Keratinocyte (primary cell): ENCODE measurements around the gene AP3S1. TPM values are rescaled to one million over a fixed set of nuclear protein-coding genes. Genes with fewer than 3 reads are reported as not detected.
"Not testable (repeated sequence)": the region's sequence is repeated elsewhere in the genome, so short reads cannot be mapped to it uniquely, and the experiment has no call there.

Experiments used
- DNase-seq: peaks from one replicate; pipeline ENCODE4 v3.0.0-alpha.2; 2011; ENCODE audit warnings: low read depth, missing footprints, low spot score
- FAIRE-seq: peaks from 2 replicates; lab custom pipeline; 2011; peaks lifted over from hg19 to GRCh38; lab: Jason Lieb, UNC
- H2AFZ ChIP-seq: 2 replicates; pipeline ENCODE4 v1.6.0; 2012; ENCODE audit warnings: low read length, control low read depth, inconsistent platforms; ENCODE audit not compliant: control insufficient read depth
- H3K27ac ChIP-seq: 2 replicates; pipeline ENCODE4 v1.5.1; 2011; ENCODE audit warnings: low read length; ENCODE audit not compliant: control insufficient read depth, insufficient read depth
- H3K27me3 ChIP-seq: 3 replicates; pipeline ENCODE4 v1.6.0; 2011; ENCODE audit warnings: low read length; ENCODE audit not compliant: control insufficient read depth, insufficient read depth; ENCODE audit errors: extremely low read depth
- H3K36me3 ChIP-seq, 2 experiments: 2 replicates in 1 of 2; 3 replicates in 1 of 2; pipeline ENCODE4 v1.5.1; 2011; ENCODE audit warnings: low read length in 2 of 2, mild to moderate bottlenecking in 1 of 2; ENCODE audit not compliant: control insufficient read depth in 2 of 2, insufficient read depth in 2 of 2; ENCODE audit errors: extremely low read depth in 1 of 2
- H3K4me1 ChIP-seq: 3 replicates; pipeline ENCODE4 v1.5.1; 2011; ENCODE audit warnings: low read length; ENCODE audit not compliant: control insufficient read depth, insufficient read depth; ENCODE audit errors: extremely low read depth
- H3K4me2 ChIP-seq: 3 replicates; pipeline ENCODE4 v1.6.0; 2011; ENCODE audit warnings: low read depth, low read length; ENCODE audit not compliant: control insufficient read depth, insufficient read depth; ENCODE audit errors: extremely low read depth
- H3K4me3 ChIP-seq, 3 experiments: fragments of 200-600 bp in 1 of 3; sonication (generic) in 1 of 3; 2 replicates in 2 of 3; 3 replicates in 1 of 3; pipeline ENCODE4 v1.5.1; 2011 to 2016; ENCODE audit warnings: low read length in 3 of 3, mild to moderate bottlenecking in 3 of 3, control low read depth in 2 of 3, inconsistent platforms in 1 of 3, low read depth in 1 of 3, mixed read lengths in 1 of 3, mixed run types in 1 of 3, moderate library complexity in 1 of 3; ENCODE audit not compliant: control insufficient read depth in 2 of 3, insufficient read depth in 2 of 3; ENCODE audit errors: extremely low read depth in 1 of 3
- H3K79me2 ChIP-seq: 2 replicates; pipeline ENCODE4 v1.6.0; 2012; ENCODE audit warnings: low read length; ENCODE audit not compliant: control insufficient read depth, insufficient read depth
- H3K9ac ChIP-seq: 3 replicates; pipeline ENCODE4 v1.6.0; 2011; ENCODE audit warnings: low read length; ENCODE audit not compliant: control insufficient read depth, insufficient read depth; ENCODE audit errors: extremely low read depth
- H3K9me1 ChIP-seq: 3 replicates; pipeline ENCODE4 v1.6.0; 2011; ENCODE audit warnings: low read length; ENCODE audit not compliant: control insufficient read depth, insufficient read depth; ENCODE audit errors: extremely low read depth
- H3K9me3 ChIP-seq: 2 replicates; pipeline ENCODE4 v1.5.1; 2012; ENCODE audit warnings: low read depth, low read length; ENCODE audit not compliant: control insufficient read depth
- H4K20me1 ChIP-seq: 3 replicates; pipeline ENCODE4 v1.6.0; 2011; ENCODE audit warnings: low read length; ENCODE audit not compliant: control insufficient read depth, insufficient read depth; ENCODE audit errors: extremely low read depth
- EZH2 ChIP-seq: IDR thresholded peaks from one replicate; pipeline ENCODE4 v1.6.1; 2012; ENCODE audit warnings: inconsistent platforms, mild to moderate bottlenecking, low read length, moderate library complexity
- dilution Hi-C: fragments of 300-500 bp; cut with MboI; formaldehyde crosslinking; loops from one replicate; pipeline ENCODE4 v1.7.0; 2020; ENCODE audit warnings: low sequenced_read_pairs; ENCODE audit not compliant: extremely low pct_ligation_motif_present
- polyA plus RNA-seq, 5 experiments: library from polyadenylated mRNA; depleted of rRNA in 3 of 5; stranded (reverse) in 3 of 5; stranded (forward) in 1 of 5; unstranded in 1 of 5; fragments of >200 nt; gene quantifications; 1 replicate in 1 of 5; 2 replicates in 3 of 5; 3 replicates in 1 of 5; pipeline versions ENCODE4 v1.2.1 to v1.2.3, GENCODE V29; 2011 to 2012; ENCODE audit warnings: missing spikeins in 2 of 5, low read depth in 1 of 5, low replicate concordance in 1 of 5
- TF ChIP-seq, protein P1 (sequence below), 3 experiments: IDR thresholded peaks in 1 of 3; conservative IDR thresholded peaks in 1 of 3; optimal IDR thresholded peaks in 1 of 3; 2 replicates in 2 of 3; 3 replicates in 1 of 3; pipeline versions ENCODE3 to v1.5.1; 2011; ENCODE audit warnings: low read length in 3 of 3, mild to moderate bottlenecking in 3 of 3, moderate library complexity in 2 of 3, control low read depth in 1 of 3, inconsistent platforms in 1 of 3; ENCODE audit not compliant: insufficient read depth in 2 of 3; ENCODE audit errors: extremely low read depth in 1 of 3

AP3S1 gene
- polyA plus RNA-seq, 1 donor (not counting 4 experiments of a cell fraction or from before 2014, with no cell fraction given) = 153 TPM

DNA sequence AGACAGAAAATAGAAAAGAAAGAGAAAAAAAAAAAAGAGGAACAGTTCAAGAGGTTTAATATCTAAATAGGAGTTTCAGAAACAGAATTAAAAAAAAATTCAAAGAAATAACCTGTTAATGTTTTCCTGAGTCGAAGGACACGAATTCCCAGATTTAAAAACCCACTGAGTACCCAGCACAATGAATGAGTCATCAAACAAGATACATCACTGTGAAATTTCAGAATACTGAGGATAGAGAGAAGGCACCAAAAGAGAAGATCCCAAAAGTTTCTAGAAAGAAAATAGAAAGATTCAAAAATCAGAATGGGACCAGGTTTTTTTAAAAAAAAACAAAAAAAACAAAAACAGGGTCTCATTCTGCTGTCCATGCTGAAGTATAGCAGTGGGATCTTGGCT lies 34.1 kb upstream of the AP3S1 start:
- H3K36me3 ChIP-seq = no peaks in the 10 kb centered on the region
- H3K9ac ChIP-seq = no peak overlapping the region
- H3K9me3 ChIP-seq = no peaks in the 10 kb centered on the region
- no peaks in the 10 kb centered on the region for H3K79me2 ChIP-seq
- H2AFZ ChIP-seq = no peak overlapping the region
- no peaks in the 10 kb centered on the region for H3K27me3 ChIP-seq
- no peaks in the 10 kb centered on the region for H3K9me1 ChIP-seq
- dilution Hi-C loops = no loop called here
- TF ChIP-seq, protein P1, sequence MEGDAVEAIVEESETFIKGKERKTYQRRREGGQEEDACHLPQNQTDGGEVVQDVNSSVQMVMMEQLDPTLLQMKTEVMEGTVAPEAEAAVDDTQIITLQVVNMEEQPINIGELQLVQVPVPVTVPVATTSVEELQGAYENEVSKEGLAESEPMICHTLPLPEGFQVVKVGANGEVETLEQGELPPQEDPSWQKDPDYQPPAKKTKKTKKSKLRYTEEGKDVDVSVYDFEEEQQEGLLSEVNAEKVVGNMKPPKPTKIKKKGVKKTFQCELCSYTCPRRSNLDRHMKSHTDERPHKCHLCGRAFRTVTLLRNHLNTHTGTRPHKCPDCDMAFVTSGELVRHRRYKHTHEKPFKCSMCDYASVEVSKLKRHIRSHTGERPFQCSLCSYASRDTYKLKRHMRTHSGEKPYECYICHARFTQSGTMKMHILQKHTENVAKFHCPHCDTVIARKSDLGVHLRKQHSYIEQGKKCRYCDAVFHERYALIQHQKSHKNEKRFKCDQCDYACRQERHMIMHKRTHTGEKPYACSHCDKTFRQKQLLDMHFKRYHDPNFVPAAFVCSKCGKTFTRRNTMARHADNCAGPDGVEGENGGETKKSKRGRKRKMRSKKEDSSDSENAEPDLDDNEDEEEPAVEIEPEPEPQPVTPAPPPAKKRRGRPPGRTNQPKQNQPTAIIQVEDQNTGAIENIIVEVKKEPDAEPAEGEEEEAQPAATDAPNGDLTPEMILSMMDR (optimal IDR thresholded peaks at IDR 0.05 in 1 of 3, IDR thresholded peaks at IDR 0.05 in 1 of 3, conservative IDR thresholded peaks at IDR 0.05 in 1 of 3; ENCODE audit: extremely low read depth in 1 of 3, insufficient read depth in 2 of 3, low read length in 3 of 3) = no peak
- no peak for TF ChIP-seq EZH2
- H3K4me3 ChIP-seq = no peak overlapping the region
- H3K4me2 ChIP-seq = no peak overlapping the region
- H3K4me1 ChIP-seq = no peaks in the 10 kb centered on the region
- H4K20me1 ChIP-seq = no peaks in the 10 kb centered on the region
- no peak for DNase-seq
- no peak overlapping the region for H3K27ac ChIP-seq
- FAIRE-seq = no peak

DNA sequence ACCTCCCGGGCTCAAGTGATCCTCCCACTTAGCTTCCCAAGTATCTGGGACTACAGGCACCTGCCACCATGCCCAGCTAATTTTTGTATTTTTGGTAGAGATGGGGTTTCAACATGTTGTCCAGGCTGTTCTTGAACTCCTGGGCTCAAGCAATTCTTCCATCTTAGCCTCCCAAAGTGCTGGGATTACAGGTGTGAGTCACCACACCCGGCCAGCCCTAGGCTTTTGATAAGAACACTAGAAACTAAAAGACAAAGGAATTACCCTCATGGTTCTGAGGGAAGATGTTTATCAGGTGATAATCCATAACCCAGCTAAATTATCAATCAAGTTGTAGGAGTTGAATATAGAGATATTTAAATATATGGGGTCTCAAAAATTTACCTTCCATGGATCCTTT lies 33.7 kb upstream of the AP3S1 start:
- H3K27ac ChIP-seq, DNase-seq, H3K4me2 ChIP-seq, H3K9me3 ChIP-seq, H3K79me2 ChIP-seq, H3K9ac ChIP-seq, H3K27me3 ChIP-seq, H2AFZ ChIP-seq, H3K9me1 ChIP-seq, H3K4me1 ChIP-seq, H3K4me3 ChIP-seq, dilution Hi-C loops, H3K36me3 ChIP-seq, FAIRE-seq, H4K20me1 ChIP-seq: not testable (repeated sequence)

DNA sequence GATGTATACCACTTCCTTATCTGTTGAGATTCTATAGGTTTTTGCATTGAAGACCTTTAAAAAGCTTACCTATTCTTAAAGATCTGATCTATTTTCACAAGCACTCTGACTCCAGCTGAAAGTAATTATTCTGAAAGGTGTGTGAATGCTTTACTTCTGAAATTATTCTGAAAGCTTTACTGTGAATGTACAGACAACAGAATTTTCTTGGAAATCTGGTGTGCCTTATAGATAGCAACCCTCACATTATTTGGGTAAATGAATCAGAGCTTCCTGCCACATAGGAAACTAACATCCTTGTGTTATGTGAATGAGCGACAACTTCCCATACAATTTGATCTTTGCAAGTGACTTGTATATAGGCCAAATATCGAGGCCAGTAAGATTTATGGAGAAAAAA lies 31.8 kb upstream of the AP3S1 start:
- Histone ChIP-seq H3K9ac (no peak overlapping the region), H3K27me3 (peaks cover 14% of the 10 kb centered on the region), H3K4me3 (no peak overlapping the region), H4K20me1 (no peaks in the 10 kb centered on the region), H3K4me1 (no peaks in the 10 kb centered on the region), H3K79me2 (no peaks in the 10 kb centered on the region), H3K27ac (no peak overlapping the region), H3K9me3 (no peaks in the 10 kb centered on the region), H3K36me3 (no peaks in the 10 kb centered on the region), H2AFZ (no peak overlapping the region), H3K9me1 (no peaks in the 10 kb centered on the region), H3K4me2 (no peak overlapping the region)
- dilution Hi-C loops = no loop called here
- TF ChIP-seq EZH2 = no peak
- TF ChIP-seq, protein P1 (optimal IDR thresholded peaks at IDR 0.05 in 1 of 3, IDR thresholded peaks at IDR 0.05 in 1 of 3, conservative IDR thresholded peaks at IDR 0.05 in 1 of 3; ENCODE audit: extremely low read depth in 1 of 3, insufficient read depth in 2 of 3, low read length in 3 of 3) = no peak
- no peak for FAIRE-seq
- DNase-seq = no peak
